ENCODE measurements around the gene PLP2.

PLP2 gene

GRCh38 chrX:49212861-49213260 lies 41.2 kb downstream of the PLP2 start:
- DNase-seq, result no peak

- DNase-seq, result no peak
These were observed 42.7 kb downstream of the PLP2 start for GRCh38 chrX:49214416-49214815.

GRCh38 chrX:49214996-49215526 lies 43.4 kb downstream of the PLP2 start:
- DNase-seq, result no peak

GRCh38 chrX:49220100-49220499 lies 48.4 kb downstream of the PLP2 start:
- DNase-seq, result no peak

GRCh38 chrX:49221868-49222267 lies 50.2 kb downstream of the PLP2 start:
- no peak for DNase-seq

All from SW 1271 (cell line).